Left ventricle myocardium inferior (tissue), 1 donor: ENCODE data around the gene LTO1. TPM values are rescaled to one million over a fixed set of nuclear protein-coding genes. Genes with fewer than 3 reads are reported as not detected.

Experiments used
- DNase-seq: peaks from one replicate; pipeline ENCODE4 v3.0.0-alpha.2; 2020
- H3K27ac ChIP-seq: fragments of 200-600 bp; replicated peaks from 2 replicates; pipeline ENCODE4 v1.8.0; 2021
- H3K27me3 ChIP-seq: fragments of 200-600 bp; 2 replicates; pipeline ENCODE4 v1.8.0; 2021; ENCODE audit warnings: low read depth
- H3K36me3 ChIP-seq: fragments of 200-600 bp; 2 replicates; pipeline ENCODE4 v1.8.0; 2021
- H3K4me1 ChIP-seq: fragments of 200-600 bp; 2 replicates; pipeline ENCODE4 v1.8.0; 2021
- H3K4me3 ChIP-seq: fragments of 200-600 bp; 2 replicates; pipeline ENCODE4 v1.8.0; 2021; ENCODE audit warnings: mild to moderate bottlenecking, moderate library complexity
- H3K9me3 ChIP-seq: fragments of 200-600 bp; replicated peaks from 2 replicates; pipeline ENCODE4 v1.8.0; 2021
- CTCF ChIP-seq: fragments of 200-600 bp; IDR thresholded peaks from 2 replicates; pipeline ENCODE4 v1.8.0; 2021; ENCODE audit warnings: antibody characterized with exemption, mild to moderate bottlenecking, borderline replicate concordance
- intact Hi-C: fragments of 100-400 bp; cut with micrococcal nuclease; formaldehyde crosslinking; loops from one replicate; pipeline ENCODE4 v1.11.0; 2022
- total RNA-seq: library from RNA; stranded (reverse); fragmentation: NEBNext Ultra II Directional; extraction: Animal tissue kit (Norgen Biotek cat#: 25700); gene quantifications from one replicate; pipeline ENCODE4 v1.2.1, GENCODE V29; 2021
- donor health status: DM: no; HTN: yes; CAD: no; lungs with severe emphysema.

Gene LTO1
- total RNA-seq, 1 donor from 2014 or later = 8.9 TPM

- H3K4me3 ChIP-seq = no peak overlapping the region
- intact Hi-C loops = no loop called here
- peaks cover 6% of the 10 kb centered on the region for H3K4me1 ChIP-seq
- peaks cover 24% of the 10 kb centered on the region for H3K36me3 ChIP-seq
- no peaks in the 10 kb centered on the region for H3K9me3 ChIP-seq
- no peak overlapping the region for H3K27ac ChIP-seq
- no peak for TF ChIP-seq CTCF
- H3K27me3 ChIP-seq = no peaks in the 10 kb centered on the region
- DNase-seq = no peak
Observed at GRCh38 chr11:69659591-69659990, 15.6 kb downstream of the LTO1 start.

GRCh38 chr11:69658626-69659450 lies 16.3 kb downstream of the LTO1 start:
- no peak overlapping the region for H3K4me3 ChIP-seq
- peaks cover 6% of the 10 kb centered on the region for H3K4me1 ChIP-seq
- intact Hi-C loops = no loop called here
- H3K27ac ChIP-seq = no peak overlapping the region
- H3K9me3 ChIP-seq = no peaks in the 10 kb centered on the region
- TF ChIP-seq CTCF = no peak
- H3K36me3 ChIP-seq = peaks cover 24% of the 10 kb centered on the region
- no peak for DNase-seq
- H3K27me3 ChIP-seq = no peaks in the 10 kb centered on the region

GRCh38 chr11:69657911-69658625 lies 17.1 kb downstream of the LTO1 start:
- no peak overlapping the region for H3K4me3 ChIP-seq
- peaks cover 6% of the 10 kb centered on the region for H3K4me1 ChIP-seq
- TF ChIP-seq CTCF = no peak
- intact Hi-C loops = no loop called here
- H3K27me3 ChIP-seq = no peaks in the 10 kb centered on the region
- peaks cover 23% of the 10 kb centered on the region for H3K36me3 ChIP-seq
- DNase-seq = no peak
- no peak overlapping the region for H3K27ac ChIP-seq
- no peaks in the 10 kb centered on the region for H3K9me3 ChIP-seq

- no peak overlapping the region for H3K27ac ChIP-seq
- DNase-seq = no peak
- no peaks in the 10 kb centered on the region for H3K27me3 ChIP-seq
- peaks cover 25% of the 10 kb centered on the region for H3K36me3 ChIP-seq
- TF ChIP-seq CTCF = no peak
- no peaks in the 10 kb centered on the region for H3K9me3 ChIP-seq
- H3K4me1 ChIP-seq = peaks cover 6% of the 10 kb centered on the region
- intact Hi-C loops = no loop called here
- no peak overlapping the region for H3K4me3 ChIP-seq
Observed at GRCh38 chr11:69657456-69657910, 17.7 kb downstream of the LTO1 start.

- Histone ChIP-seq H3K27me3 (no peaks in the 10 kb centered on the region), H3K4me1 (peaks cover 6% of the 10 kb centered on the region), H3K9me3 (no peaks in the 10 kb centered on the region), H3K4me3 (no peak overlapping the region), H3K27ac (no peak overlapping the region), H3K36me3 (peaks cover 32% of the 10 kb centered on the region)
- intact Hi-C loops = no loop called here
- DNase-seq = no peak
- no peak for TF ChIP-seq CTCF
Observed at GRCh38 chr11:69656536-69657455, 18.4 kb downstream of the LTO1 start.
